ENCODE results near the gene GPC3. TPM values are rescaled to one million over a fixed set of nuclear protein-coding genes. Genes with fewer than 3 reads are reported as not detected.
A peak's percentile ranks its signal among the peaks of the same experiment; 100 is the strongest.

Gene GPC3
- total RNA-seq, 1 experiment from 2014 or later = 32.4 TPM

DNA sequence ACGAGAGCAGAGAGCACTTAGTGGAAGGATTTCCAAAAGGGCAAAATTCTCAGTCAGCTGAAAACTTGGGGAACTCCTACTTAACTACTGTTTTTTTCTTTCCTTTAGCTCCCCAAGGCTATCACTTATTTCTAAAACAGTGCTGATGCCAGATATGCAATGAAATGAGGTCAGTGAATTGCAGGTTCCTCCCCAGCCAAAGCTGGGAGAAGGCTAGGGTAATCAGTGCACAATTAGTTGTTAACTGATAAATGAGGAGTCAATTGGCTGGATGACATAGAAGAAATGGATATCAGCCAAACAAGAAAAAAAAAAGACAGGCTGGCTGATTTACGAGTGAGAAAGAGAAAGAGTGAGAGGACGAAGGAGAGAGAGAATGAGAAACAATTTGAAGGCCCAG lies 195.6 kb downstream of the GPC3 start (continued):
- no peak for TF ChIP-seq HMGXB4 (CRISPR knock-in tag; IDR thresholded peaks at IDR 0.05)
- no peak for TF ChIP-seq NR3C1 (CRISPR knock-in tag; conservative IDR thresholded peaks at IDR 0.05; ENCODE audit: low read depth)

GRCh38 chrX:133786382-133786781 lies 199.0 kb downstream of the GPC3 start:
- H3K27ac Mint-ChIP-seq = peak overlapping the region; percentile 85
- TF ChIP-seq NFATC4 (CRISPR knock-in tag; IDR thresholded peaks at IDR 0.05) (no peak), NFE2L1 (CRISPR knock-in tag; IDR thresholded peaks at IDR 0.05) (no peak)
- TF ChIP-seq, protein P1, sequence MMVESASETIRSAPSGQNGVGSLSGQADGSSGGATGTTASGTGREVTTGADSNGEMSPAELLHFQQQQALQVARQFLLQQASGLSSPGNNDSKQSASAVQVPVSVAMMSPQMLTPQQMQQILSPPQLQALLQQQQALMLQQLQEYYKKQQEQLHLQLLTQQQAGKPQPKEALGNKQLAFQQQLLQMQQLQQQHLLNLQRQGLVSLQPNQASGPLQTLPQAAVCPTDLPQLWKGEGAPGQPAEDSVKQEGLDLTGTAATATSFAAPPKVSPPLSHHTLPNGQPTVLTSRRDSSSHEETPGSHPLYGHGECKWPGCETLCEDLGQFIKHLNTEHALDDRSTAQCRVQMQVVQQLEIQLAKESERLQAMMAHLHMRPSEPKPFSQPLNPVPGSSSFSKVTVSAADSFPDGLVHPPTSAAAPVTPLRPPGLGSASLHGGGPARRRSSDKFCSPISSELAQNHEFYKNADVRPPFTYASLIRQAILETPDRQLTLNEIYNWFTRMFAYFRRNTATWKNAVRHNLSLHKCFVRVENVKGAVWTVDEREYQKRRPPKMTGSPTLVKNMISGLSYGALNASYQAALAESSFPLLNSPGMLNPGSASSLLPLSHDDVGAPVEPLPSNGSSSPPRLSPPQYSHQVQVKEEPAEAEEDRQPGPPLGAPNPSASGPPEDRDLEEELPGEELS (CRISPR knock-in tag; IDR thresholded peaks at IDR 0.05) = no peak
- ChIA-PET CTCF (interaction anchor here (0.6 kb wide), 1 partner anchor 29 kb away, joined by 3 read pairs; no protein-coding TSS in a partner anchor), POLR2A (no interaction called here)
- peaks cover 55% of the 10 kb centered on the region for H3K4me1 Mint-ChIP-seq
- H3K36me3 Mint-ChIP-seq = no peaks in the 10 kb centered on the region
- H3K27me3 Mint-ChIP-seq (ENCODE audit: low read depth) = no peaks in the 10 kb centered on the region
- no peaks in the 10 kb centered on the region for H3K9me3 Mint-ChIP-seq
- H3K4me3 Mint-ChIP-seq = no peak overlapping the region
- ATAC-seq = no peak
- no peak for DNase-seq (ENCODE audit: low spot score)

- peaks cover 49% of the 10 kb centered on the region for H3K4me1 Mint-ChIP-seq
- H3K27me3 Mint-ChIP-seq (ENCODE audit: low read depth) = no peaks in the 10 kb centered on the region
- H3K27ac Mint-ChIP-seq = peak overlapping the region; percentile 34; the same call in 1 of the 2 replicates
- no peak for TF ChIP-seq ESRRA (CRISPR knock-in tag; IDR thresholded peaks at IDR 0.05; ENCODE audit: borderline replicate concordance)
- no peak for TF ChIP-seq NR1H2 (CRISPR knock-in tag; IDR thresholded peaks at IDR 0.05)
- no peak for TF ChIP-seq NR2C2 (CRISPR knock-in tag; IDR thresholded peaks at IDR 0.05)
- TF ChIP-seq KAT7 (CRISPR knock-in tag; IDR thresholded peaks at IDR 0.05; ENCODE audit: borderline replicate concordance) = no peak
- CTCF ChIA-PET = interaction anchor here (1.9 kb wide), 1 partner anchor 9 kb away, joined by 14 read pairs; no protein-coding TSS in a partner anchor
- no peak overlapping the region for H3K4me3 Mint-ChIP-seq
- H3K36me3 Mint-ChIP-seq = no peaks in the 10 kb centered on the region
- POLR2A ChIA-PET = no interaction called here
- no peaks in the 10 kb centered on the region for H3K9me3 Mint-ChIP-seq
- ATAC-seq (no peak), DNase-seq (ENCODE audit: low spot score) (no peak)
Observed at GRCh38 chrX:133783274-133783673, 202.1 kb downstream of the GPC3 start.

DNA sequence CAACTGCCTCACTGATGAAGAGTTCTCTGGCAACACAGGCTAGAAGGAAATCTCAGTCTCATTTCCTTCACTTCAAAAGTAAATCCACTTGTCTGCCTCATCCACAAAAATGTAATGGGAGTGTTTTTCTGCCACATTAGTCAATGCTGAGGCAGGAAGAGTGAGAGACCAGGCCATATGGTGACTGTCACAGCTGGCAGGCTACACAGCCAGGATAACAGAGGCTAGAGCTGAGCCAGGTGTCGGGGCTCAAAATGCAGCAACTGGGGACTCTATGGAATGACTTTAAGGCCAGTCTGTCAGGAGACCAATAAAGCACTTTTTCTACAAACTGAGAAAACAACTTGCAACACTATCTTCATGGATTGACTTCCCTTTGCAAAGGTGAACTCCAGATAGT lies 204.2 kb downstream of the GPC3 start:
- DNase-seq (ENCODE audit: low spot score) = no peak
- H3K9me3 Mint-ChIP-seq = no peaks in the 10 kb centered on the region
- no peak for ATAC-seq
- POLR2A ChIA-PET = no interaction called here
- H3K27ac Mint-ChIP-seq = no peak overlapping the region; the same call in 1 of the 2 replicates
- TF ChIP-seq NFATC4 (CRISPR knock-in tag; IDR thresholded peaks at IDR 0.05) = no peak
- TF ChIP-seq CREB1 (CRISPR knock-in tag; IDR thresholded peaks at IDR 0.05) = no peak
- TF ChIP-seq AFF4 (CRISPR knock-in tag; IDR thresholded peaks at IDR 0.05; ENCODE audit: borderline replicate concordance) = no peak
- H3K36me3 Mint-ChIP-seq = no peaks in the 10 kb centered on the region
- no peaks in the 10 kb centered on the region for H3K27me3 Mint-ChIP-seq (ENCODE audit: low read depth)
- CTCF ChIA-PET = interaction anchor here (0.7 to 1.8 kb wide), 3 partner anchors 11 to 245 kb away, joined by 3 to 10 read pairs (median 3); no protein-coding TSS in a partner anchor
- no peak overlapping the region for H3K4me3 Mint-ChIP-seq
- H3K4me1 Mint-ChIP-seq = peaks cover 46% of the 10 kb centered on the region
